KG1 (cell line): ENCODE data around the gene BCL3.
"Not testable (repeated sequence)": the region's sequence is repeated elsewhere in the genome, so short reads cannot be mapped to it uniquely, and the experiment has no call there.

Source experiments
- DNase-seq: peaks from one replicate; lab custom pipeline; 2025; lab: John Stamatoyannopoulos, UW

The BCL3 gene

DNA sequence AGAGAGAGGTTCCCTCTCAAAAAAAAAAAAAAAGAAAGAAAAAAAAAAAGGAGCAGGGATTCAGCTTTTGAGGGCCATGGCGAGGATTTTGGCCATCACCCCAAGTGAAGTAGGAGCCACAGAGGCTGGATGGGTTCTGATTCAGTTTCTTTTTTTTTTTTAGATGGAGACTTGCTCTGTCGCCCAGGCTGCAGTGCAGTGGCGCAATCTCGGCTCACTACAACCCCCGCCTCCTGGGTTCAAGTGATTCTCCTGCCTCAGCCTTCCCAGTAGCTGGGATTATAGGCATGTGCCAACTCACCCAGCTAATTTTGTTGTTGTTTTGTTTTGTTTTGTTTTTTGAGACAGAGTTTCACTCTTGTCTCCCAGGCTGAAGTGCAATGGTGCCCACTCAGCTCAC is 27.1 kb upstream of the BCL3 start:
- DNase-seq: not testable (repeated sequence)

DNA sequence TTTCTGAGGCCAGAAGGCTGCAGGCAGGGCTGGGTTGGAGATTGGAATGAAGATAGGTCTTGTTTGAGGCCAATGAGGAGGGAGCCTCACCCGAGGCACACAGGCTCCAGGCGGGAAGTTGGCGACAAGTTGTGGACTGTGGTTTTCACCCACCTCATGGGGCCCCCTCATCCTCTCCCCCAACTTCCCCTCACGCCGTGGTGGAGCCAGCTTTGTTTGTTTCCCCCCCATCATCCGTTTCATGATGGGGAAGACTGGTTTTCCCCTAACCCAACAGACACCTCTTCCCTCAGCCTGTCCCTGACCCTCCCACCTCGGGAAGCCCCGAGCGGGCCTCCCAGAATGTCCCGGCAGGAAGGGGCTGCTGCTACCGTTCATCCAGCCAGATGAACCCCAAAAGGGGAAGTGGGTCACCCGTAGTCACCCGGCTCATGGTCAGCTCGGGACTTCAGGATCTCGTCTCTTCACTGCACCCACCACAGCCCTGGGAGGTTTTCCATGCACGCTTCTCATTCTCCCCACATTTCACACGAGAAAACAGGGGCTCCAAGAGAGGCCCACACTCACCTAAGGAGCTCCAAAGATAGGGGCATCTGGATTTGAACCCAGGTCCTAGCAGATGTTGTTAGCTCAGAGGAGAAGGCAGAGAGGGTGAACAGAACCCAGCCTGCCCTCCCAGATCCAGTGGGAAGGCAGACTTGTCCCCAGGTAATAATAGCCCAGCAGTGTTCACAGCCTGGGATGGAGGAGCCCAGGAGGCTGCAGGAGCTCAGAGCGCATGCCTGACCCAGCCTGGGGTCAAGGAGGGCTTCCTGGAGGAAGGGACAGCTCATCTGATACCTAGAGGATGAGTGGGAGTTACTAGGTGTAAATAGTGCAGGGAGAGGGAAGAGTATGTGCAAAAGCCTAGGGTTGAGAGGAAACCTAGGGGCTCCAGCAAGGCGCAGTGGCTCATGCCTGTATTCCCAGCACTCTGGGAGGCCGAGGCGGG is 26.1 kb upstream of the BCL3 start:
- peak; percentile 94 for DNase-seq

DNA sequence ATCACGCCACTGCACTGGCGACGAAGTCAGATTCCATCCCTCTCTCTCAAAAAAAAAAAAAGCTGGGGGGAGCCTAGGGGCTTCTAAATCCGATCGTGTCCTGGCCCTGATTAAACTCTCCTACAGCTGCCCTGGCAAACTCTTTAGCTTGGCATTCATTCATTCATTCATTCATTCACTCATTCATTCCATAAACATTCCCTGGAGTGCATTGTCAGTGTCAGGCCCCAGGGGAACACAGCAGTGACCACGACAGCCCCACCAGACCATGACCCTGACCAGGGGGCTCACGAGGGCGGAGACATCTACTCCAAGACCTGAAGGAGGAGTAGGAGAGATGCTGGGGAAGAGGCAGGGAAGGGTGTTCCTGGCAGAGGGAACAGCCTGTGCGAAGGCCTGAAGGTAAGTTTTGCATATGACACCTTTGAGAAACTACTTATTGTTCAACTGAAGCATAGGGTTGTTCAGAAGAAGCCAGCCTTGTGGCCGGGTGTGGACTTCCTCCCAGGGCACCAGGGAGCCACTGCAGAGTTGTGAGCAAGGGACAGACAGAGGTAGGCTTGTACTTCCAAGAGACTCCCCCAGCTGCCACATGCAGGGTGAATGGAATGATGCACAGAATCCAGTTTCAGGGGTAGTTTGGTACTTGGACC is 25.1 kb upstream of the BCL3 start:
- no peak for DNase-seq

DNA sequence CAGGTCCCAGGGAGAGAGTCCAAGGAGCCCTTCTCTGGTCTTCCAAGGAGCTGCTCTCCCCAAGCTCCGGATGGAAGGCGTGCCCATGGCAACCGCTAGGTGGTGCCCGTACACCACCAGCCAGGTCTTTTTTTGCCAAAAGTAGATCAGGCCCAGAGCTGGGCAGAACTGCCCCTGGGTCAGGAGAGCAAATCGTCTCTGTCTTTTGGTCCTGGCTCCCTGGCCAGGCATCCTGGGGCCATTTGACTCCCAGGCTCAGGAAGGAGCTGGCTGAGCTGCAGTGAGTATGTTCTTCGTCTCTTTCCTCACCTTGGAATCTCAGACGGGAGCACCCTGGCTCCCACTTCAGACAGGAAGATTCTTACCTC is 24.6 kb upstream of the BCL3 start:
- DNase-seq: peak; percentile 87

DNA sequence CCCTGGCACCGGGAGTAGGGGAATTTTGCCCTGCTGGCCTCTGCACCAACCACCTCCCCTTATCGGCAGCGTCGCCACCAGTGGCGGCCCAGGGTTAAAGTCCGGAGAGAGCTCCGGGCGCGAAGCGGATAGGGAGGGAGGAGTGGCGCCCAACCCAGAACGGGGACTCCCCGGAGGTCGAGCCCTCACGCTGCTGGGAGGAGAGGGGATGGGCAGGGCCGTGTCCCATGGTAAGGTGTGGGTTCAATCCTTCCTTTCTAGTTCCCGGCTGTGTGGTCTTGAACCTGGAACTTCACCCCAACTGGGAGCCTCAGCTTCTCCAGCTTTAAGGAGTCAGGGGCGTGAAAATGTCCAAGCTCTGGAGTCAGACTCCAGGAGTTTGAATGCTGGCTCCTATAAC is 23.3 kb upstream of the BCL3 start:
- DNase-seq: no peak

DNA sequence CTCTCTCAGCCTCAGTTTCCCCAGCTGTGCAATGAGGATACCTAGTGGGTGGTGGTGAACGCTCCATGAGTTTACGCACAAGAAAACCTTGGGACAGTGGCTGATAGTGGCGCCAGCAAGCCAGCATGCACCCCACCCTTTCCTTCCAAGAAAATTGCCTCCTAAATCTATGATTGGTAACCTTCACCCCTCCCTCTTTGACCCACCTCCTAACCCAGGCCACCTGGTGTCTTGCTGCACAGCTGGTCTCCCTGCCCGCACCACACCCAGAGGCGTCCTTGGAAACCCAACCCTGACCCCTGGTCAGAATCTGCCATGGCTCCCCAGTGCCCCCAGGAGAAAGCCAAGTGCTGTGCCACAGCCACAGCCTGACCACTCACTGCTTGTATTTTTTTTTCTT is 22.8 kb upstream of the BCL3 start:
- DNase-seq: no peak

DNA sequence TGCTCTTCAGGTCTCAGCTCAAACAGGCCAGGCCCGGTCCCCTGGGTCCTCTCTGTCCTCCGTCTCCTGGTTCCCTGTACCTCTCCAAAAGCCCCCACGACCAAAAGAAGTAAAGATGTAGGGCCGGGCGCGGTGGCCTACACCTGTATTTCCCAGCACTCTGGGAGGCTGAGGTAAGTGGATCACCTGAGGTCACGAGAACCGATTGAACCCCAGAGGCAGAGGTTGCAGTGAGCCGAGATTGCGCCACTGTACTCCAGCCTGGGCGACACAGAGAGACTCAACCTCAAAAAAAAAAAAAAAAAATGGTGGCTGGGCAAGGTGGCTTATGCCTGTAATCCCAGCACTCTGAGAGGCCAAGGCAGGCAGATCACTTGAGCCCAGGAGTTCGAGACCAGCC is 22.0 kb upstream of the BCL3 start:
- DNase-seq: no peak

DNA sequence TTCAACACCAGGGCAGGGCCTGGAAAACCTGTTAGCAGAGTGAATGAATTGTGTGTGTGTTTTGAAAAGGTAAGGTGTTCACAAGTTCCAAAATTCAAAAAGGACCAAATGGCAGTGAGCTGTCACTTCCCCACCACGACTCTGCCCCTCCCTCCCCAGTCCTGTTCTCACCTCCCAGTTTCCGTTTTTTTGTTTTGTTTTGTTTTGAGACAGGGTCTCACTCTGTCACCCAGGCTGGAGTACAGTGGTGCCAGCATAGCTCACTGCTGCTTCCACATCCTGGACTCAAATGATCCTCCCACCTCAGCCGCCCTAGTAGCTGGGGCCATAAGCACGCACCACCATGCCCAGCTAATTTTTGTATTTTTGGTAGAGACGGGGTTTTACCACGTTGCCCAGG is 20.3 kb upstream of the BCL3 start:
- DNase-seq: no peak

DNA sequence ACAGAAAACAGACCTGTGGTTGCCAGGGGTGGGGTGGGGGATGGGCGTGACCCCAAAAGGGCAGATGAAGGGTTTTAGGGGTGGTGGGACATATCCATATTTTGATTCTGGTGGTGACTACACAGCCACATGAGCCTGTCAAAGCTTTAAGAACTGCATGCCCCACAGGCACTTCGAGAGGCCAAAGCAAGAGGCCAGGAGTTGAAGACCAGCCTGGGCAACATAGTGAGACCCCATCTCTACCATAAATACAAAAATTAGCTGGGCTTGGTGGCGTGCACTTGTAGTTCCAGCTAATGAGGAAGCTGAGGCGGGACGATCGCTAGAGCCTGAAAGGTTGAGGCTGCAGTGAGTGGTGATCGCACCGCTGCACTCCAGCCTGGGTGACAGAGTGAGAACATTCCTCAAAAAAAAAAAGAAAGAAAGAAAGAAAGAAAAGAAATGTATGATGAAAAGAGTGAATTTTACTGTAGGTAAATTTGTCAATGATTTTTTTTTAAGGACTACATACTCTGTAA is 18.9 kb upstream of the BCL3 start:
- DNase-seq: no peak

DNA sequence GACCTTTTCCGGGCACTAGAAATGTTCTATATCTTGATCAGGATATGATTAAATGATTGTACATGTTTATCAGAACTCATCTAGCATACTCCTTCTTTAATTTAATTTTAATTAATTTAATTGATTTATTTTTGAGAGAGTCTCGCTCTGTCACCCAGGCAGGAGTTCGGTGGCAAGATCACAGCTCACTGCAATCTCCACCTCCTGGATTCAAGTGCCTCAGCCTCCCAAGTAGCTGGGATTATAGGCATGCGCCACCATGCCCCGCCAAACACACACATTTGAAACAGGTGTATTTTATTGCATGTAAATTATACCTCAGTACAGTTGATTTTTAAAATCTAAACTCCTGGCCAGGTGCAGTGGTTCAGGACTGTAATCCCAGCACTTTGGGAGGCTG is 17.4 kb upstream of the BCL3 start:
- no peak for DNase-seq

DNA sequence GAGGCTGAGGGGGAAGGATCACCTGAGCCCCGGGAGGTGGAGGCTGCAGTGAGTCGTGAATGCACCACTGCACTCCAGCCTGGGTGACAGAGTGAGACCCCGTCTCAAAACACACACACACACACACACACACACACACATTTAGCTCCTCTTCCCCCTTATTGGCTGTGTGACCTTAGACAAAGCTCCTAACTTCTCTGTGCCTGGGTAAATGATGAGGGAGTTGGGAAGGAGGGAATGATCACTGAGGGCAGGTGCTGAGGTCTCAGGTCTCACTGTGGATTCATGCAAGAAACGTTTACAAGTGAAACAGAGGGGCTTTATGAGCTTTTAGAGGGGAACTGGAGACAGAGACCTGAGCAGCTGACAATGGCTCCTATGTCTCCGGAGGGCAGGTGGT is 16.9 kb upstream of the BCL3 start:
- no peak for DNase-seq

DNA sequence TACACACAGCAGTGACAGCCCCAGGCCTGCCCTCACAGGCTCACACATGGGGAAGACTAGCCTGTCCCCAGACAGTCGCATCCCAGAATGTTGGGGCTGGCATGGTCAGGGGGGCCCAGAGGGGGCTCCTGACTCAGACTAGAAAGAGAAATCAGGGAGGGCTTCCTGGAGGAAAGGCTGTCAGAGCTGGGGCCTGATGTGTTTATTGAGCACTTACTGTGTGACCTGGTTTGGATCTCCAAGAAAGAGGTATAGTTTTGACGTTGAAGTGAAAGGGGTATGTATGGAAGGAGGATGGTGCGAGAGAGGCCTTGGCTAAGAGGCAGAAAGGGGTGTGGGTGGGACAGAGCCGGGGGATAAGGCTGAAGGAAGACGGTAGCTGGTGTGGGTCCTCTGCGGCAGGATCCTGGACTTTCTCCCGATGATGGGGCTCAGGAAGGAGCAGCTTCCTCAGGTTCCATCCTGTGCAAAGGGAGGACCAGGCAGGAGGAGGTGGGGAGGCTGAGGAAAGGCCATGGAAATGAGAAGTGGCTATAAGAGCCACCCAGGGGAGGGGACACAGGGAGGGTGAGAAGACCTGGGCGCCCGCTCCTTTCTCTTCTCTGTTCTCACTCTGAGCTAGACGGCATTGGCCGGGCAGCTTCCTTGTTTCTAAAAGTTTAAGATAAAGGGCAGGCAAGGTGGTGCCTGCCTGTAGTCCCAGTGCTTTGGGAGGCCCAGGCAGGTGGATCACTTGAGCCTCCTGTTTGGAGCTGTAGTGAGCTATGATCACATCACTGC is 16.1 kb upstream of the BCL3 start:
- no peak for DNase-seq

DNA sequence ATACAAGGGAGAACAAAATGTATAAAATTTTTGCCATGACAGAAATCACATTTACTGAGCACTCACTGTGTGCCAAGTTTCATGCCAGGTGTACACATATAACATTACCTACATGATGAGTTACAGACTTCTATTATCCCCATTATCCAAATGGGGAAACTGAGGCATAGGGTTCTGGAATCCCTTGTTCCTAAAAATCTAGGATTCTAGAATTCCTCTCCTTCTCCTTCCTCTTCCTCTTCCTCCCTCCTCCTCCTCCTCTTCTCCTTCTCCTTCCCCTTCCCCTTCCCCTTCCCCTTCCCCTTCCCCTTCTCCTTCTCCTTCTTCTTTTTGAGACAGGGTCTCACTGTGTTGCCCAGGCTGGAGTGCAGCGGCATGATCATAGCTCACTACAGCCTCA is 14.2 kb upstream of the BCL3 start:
- no peak for DNase-seq

DNA sequence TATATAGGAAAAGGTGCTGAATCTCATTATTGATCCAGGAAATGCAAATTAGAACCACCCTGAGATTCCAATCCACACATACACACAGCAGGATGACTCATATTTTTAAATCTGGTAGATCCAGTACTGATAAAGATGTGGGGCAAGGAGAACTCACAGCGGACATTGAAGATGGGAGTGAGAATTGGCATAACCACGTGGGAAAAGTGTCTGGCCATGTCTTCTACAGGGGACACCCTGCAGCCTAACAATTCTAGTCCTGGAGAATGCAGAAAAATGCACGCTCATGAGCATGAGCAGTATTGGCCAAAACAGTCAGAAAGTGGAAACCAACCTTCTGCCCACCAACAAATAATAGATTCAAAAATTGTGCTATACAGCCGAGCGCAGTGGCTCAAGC is 13.5 kb upstream of the BCL3 start:
- no peak for DNase-seq

DNA sequence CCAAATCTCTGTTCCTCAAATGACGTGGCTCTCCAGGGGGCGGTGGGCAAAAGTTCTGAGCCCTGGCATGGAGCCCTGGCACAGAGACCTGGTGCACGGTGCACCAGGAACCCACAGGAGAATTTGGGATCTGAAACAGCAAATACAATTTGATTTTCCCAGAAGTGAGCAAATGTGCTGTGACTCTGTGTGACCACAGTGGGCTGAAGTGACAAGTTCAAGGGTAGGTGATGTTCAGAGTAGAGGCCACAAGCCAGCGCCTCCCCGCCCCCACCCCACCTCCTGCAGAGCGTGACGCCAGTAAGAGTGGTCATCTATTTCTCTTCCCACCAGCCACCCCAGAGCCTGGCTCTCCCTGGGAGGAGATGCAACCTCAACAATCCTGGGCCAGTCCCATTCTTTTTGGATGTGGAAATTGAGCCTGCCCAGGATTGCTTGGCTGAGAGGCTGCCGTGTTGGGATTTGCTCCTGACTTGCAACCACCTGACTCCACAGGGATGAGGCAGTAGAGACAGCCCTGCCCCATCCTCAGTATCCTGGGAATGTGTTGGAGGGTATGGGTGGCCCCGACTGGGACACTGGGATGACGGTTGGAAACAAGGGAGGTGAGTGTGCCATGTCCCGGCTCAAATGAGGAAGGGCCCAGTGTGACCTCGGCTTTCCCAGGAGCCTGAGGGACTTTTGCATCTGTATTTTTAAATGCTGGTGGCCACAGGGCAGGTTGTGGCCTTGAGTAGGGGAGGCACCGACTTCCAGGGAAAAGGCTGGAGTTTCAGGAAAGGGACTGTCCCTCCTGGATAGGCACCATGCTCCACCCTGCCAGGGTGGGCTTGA is 11.1 kb upstream of the BCL3 start:
- no peak for DNase-seq

DNA sequence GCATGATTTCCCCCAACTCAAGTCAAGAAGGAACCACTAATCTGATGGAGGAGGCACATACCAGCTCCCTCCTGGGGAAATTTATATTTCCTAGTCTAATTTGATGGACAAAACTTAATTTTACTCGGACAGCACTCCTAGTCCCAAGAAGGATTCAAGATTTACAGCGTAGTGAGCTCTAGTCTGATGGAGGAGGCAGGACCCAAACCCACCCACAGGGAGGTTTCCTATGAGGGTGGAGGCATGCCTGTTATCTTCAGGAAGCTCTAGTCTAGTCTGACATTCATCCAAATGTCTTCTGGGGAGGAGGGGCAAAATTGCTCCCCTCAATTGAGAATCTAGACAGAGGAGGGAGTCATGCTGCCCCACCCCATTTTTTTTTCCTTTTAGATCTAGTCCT is 10.4 kb upstream of the BCL3 start:
- no peak for DNase-seq

DNA sequence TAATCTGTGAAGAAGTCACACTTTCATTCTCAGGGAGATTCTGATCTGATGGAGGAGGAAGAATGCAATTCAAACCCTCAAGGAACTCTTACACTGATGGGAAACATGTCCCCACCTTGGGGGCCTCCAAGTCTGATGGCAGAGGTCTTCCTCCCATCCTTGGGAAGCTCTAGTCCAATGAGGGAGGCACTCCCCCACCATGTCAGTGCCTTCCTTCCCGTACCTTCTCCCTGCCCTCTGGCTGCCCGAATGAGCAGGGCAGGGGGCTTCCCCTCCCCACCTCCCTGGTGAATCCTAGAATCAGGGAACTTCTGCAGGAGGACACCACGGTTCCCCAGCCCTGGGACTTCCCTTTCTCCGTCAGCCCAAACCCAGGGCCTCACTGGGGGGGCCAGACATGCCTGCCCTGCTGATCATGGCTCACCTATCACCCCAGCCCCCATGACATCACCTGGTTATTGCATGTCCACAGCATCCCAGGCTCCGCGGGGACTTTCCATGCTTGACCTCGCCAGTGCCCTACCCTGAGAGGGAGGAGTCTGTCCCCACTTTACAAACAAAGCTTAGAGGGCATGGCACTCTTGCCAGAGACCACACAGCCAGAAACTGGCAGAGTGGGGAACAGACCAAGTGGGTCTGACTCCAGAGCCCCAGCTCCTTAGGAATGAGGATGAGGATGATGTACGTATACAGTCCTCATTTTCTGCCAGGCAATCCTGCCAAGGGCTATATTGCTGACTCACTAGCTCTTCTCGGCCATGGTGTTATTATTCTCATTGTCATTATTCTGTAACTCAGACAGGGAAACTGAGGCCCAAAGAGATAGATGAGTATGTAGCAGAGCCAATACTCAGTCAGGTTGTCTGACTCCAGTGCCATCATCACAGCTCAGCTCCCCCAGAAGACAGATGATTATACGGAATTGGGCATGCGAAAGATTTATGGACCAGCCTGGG is 9.6 kb upstream of the BCL3 start:
- no peak for DNase-seq

DNA sequence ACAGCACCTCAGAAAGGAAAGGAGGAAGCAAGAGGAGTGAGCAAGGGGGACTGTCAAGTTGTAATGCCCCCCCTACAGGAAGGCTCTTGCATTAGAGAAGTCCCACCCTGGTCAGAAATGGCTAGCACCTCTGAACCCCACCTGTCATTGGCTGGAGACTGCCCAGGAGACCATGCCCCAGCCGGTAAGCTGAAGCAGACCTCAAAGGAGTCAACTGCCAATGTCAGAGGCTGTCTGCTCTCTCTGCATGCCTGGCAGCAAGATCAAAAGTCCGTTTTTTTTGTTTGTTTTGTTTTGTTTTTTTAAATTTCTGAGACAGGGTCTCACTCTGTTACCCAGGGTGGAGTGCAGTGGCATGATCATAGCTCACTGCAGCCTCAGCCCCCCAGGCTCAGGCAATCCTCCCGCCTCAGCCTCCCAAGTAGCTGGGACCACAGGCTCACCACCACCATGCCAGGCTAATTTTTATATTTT is 8.1 kb upstream of the BCL3 start:
- DNase-seq: peak; percentile 6

DNA sequence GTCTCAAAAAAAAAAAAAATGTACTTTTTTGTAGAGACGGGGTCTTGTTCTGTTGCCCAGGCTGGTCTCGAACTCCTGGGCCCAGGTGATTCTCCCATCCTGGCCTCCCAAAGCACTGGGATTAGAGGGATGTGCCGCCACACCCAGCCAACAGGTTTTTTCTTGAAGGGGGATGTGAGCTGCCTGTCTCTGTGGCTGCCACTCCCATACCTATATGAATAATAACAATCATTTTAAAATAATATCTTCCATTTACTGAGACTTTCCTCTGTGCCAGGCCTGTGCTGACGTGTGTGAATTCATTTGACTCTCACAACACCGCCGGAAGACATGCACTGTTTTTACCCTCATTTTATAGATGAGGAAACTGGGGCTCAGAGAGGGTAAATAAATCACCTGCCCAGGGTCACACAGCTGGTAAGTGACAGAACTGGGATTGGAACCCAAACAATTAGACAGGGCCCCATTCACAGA is 7.2 kb upstream of the BCL3 start:
- DNase-seq: peak; percentile 25

DNA sequence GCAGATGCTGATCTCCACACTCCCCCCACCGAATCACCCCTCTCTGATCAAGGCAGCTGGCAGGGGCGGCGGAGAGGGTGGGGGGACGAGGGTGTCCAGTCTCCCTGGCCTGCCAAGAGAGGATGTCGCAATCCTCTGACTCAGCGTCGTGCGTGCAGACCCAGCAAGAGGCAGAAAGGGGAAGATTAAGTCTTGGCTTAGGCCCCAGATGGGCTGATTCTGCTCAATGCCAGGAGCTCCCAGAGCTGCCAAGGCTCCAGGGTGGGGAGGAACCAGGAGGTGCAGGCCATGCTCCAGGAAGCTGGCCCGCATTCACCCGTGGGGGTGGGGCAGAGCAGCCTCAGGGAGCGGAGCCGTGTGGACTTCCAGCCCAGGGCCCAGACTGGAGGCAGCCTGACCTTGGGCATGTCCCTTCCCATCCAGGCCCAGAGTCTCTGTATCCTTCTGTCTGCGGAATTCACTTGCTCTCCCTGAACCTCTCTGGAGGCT is 6.6 kb upstream of the BCL3 start:
- DNase-seq: peak; percentile 48
